ENCODE results near the gene CLEC6A. TPM values are rescaled to one million over a fixed set of nuclear protein-coding genes. Genes with fewer than 3 reads are reported as not detected.
"Not testable (repeated sequence)": the region's sequence is repeated elsewhere in the genome, so short reads cannot be mapped to it uniquely, and the experiment has no call there.

The CLEC6A gene
- total RNA-seq, 2 donors from 2014 or later = not detected

GRCh38 chr12:8491646-8492530 lies 36.1 kb downstream of the CLEC6A start:
- no peak for DNase-seq (ENCODE audit: low spot score)
- intact Hi-C loops (cut with DNase I) = no loop called here

- no peak for DNase-seq (ENCODE audit: low spot score)
- intact Hi-C loops (cut with DNase I) = no loop called here
Observed at GRCh38 chr12:8493084-8493483, 37.3 kb downstream of the CLEC6A start.

GRCh38 chr12:8495671-8496070 lies 39.9 kb downstream of the CLEC6A start:
- DNase-seq (ENCODE audit: low spot score) = not testable (repeated sequence)
- intact Hi-C loops (cut with DNase I) = loop anchor here in 1 of 2 donors (1.0 kb wide), 1 partner anchor 41 kb away; no protein-coding TSS in a partner anchor

- intact Hi-C loops (cut with DNase I) = loop anchor here in 1 of 2 donors (1.0 kb wide), 1 partner anchor 40 kb away; no protein-coding TSS in a partner anchor
- not testable (repeated sequence) for DNase-seq (ENCODE audit: low spot score)
Observed at GRCh38 chr12:8496074-8496473, 40.3 kb downstream of the CLEC6A start.

GRCh38 chr12:8499616-8500015 lies 43.9 kb downstream of the CLEC6A start:
- intact Hi-C loops (cut with DNase I) = no loop called here

GRCh38 chr12:8501720-8502119 lies 46.0 kb downstream of the CLEC6A start:
- intact Hi-C loops (cut with DNase I) = no loop called here
- DNase-seq (ENCODE audit: low spot score) = no peak

More at GRCh38 chr12:8499616-8500015, 43.9 kb downstream of the CLEC6A start:
- DNase-seq (ENCODE audit: low spot score) = no peak

GRCh38 chr12:8504351-8504750 lies 48.6 kb downstream of the CLEC6A start:
- no peak for DNase-seq (ENCODE audit: low spot score)
- intact Hi-C loops (cut with DNase I) = no loop called here

GRCh38 chr12:8507596-8507995 lies 51.8 kb downstream of the CLEC6A start:
- intact Hi-C loops (cut with DNase I) = no loop called here
- no peak for DNase-seq (ENCODE audit: low spot score)

GRCh38 chr12:8508223-8508622 lies 52.5 kb downstream of the CLEC6A start:
- DNase-seq (ENCODE audit: low spot score) = no peak
- intact Hi-C loops (cut with DNase I) = no loop called here

GRCh38 chr12:8508910-8509841 lies 53.4 kb downstream of the CLEC6A start:
- no peak for DNase-seq (ENCODE audit: low spot score)

GRCh38 chr12:8513256-8513655 lies 57.5 kb downstream of the CLEC6A start, which contains the start of gene CLEC4D:
CLEC4D (plus strand) TSS chr12:8513503; CDS start chr12:8513733, 230 bp downstream.
- intact Hi-C loops (cut with DNase I) = no loop called here
- DNase-seq (ENCODE audit: low spot score) = no peak

More at GRCh38 chr12:8508910-8509841, 53.4 kb downstream of the CLEC6A start:
- intact Hi-C loops (cut with DNase I) = no loop called here

- no peak for DNase-seq (ENCODE audit: low spot score)
- intact Hi-C loops (cut with DNase I) = no loop called here
Observed at GRCh38 chr12:8517971-8518370, 62.2 kb downstream of the CLEC6A start.

GRCh38 chr12:8519171-8519570 lies 63.4 kb downstream of the CLEC6A start:
- intact Hi-C loops (cut with DNase I) = no loop called here
- DNase-seq (ENCODE audit: low spot score) = no peak

GRCh38 chr12:8527250-8528130 lies 71.7 kb downstream of the CLEC6A start:
- no peak for DNase-seq (ENCODE audit: low spot score)
- intact Hi-C loops (cut with DNase I) = no loop called here

Other genes with a start within 250 kb of the CLEC6A start
- under 1 TPM; 0.19 to 0.23 TPM for gene FAM90A1, start 228.3 kb upstream of the CLEC6A start, total RNA-seq
- 1 to 10 TPM in 1 of 2 donors, under 1 TPM in 1; 0.71 to 2.7 TPM for gene CLEC4D, start 57.5 kb downstream of the CLEC6A start, total RNA-seq
- 1 to 10 TPM; 2.0 to 3.4 TPM for gene CLEC4E, start 84.9 kb downstream of the CLEC6A start, total RNA-seq
- under 1 TPM in 1 of 2 donors, not detected in 1; 0.28 TPM for gene AICDA, start 156.9 kb downstream of the CLEC6A start, total RNA-seq
- 100 to 1,000 TPM in 1 of 2 donors, 10 to 100 TPM in 1; 61.0 to 362 TPM for gene MFAP5, start 206.9 kb downstream of the CLEC6A start, total RNA-seq
- 10 to 100 TPM; 51.1 to 56.3 TPM for gene RIMKLB, start 242.0 kb downstream of the CLEC6A start, total RNA-seq

Data from posterior vena cava (tissue), 2 donors.